CD4-positive, alpha-beta T cell (primary cell): ENCODE measurements around the gene UNC13D. TPM values are rescaled to one million over a fixed set of nuclear protein-coding genes. Genes with fewer than 3 reads are reported as not detected.

Experiments used
- ATAC-seq: fragments of 200-7000 bp; cut with Tn5 transposase; one replicate; pipeline ENCODE4 v1.10.0; 2022; ENCODE audit warnings: mild to moderate bottlenecking; ENCODE audit not compliant: poor library complexity
- CTCF ChIA-PET: fragments of 350-600 bp; sonication (Branson Sonifier 250); formaldehyde crosslinking; loops from one replicate; lab custom pipeline; 2021; ENCODE audit warnings: antibody characterized with exemption, inconsistent platforms; lab: Charles Lee
- POLR2A ChIA-PET: fragments of 350-600 bp; sonication (Branson Sonifier 250); formaldehyde crosslinking; loops from one replicate; lab custom pipeline; 2021; ENCODE audit warnings: antibody characterized with exemption, inconsistent platforms; lab: Charles Lee
- DNase-seq, 14 experiments: peaks; one replicate each; pipeline ENCODE4 v3.0.0-alpha.2; 2013 to 2020; ENCODE audit warnings: mixed read lengths in 2 of 14
- H3K27ac ChIP-seq, 2 donors: one replicate each; pipeline versions ENCODE4 v1.5.1 to v1.7.0; 2013; ENCODE audit warnings: low read length in 2 of 2, low read depth in 1 of 2, mild to moderate bottlenecking in 1 of 2
- H3K27me3 ChIP-seq, 2 experiments: 1 replicate in 1 of 2; 2 replicates in 1 of 2; pipeline versions ENCODE4 v1.6.1 to v1.7.0; 2013; ENCODE audit warnings: low read length in 2 of 2, control low read depth in 1 of 2, mild to moderate bottlenecking in 1 of 2, moderate library complexity in 1 of 2; ENCODE audit not compliant: insufficient read depth in 2 of 2, control insufficient read depth in 1 of 2
- H3K36me3 ChIP-seq: one replicate; pipeline ENCODE4 v1.6.1; 2013; ENCODE audit warnings: low read length, control low read depth; ENCODE audit not compliant: insufficient read depth
- H3K4me1 ChIP-seq: one replicate; pipeline ENCODE4 v1.6.1; 2013; ENCODE audit warnings: low read length, control low read depth; ENCODE audit not compliant: insufficient read depth
- H3K4me3 ChIP-seq: one replicate; pipeline ENCODE4 v1.5.1; 2013; ENCODE audit warnings: mild to moderate bottlenecking, low read length, moderate library complexity
- H3K9me3 ChIP-seq, 2 experiments: 1 replicate in 1 of 2; 2 replicates in 1 of 2; pipeline versions ENCODE4 v1.6.1 to v1.7.0; 2013; ENCODE audit warnings: low read length in 2 of 2, mild to moderate bottlenecking in 2 of 2, control low read depth in 1 of 2, moderate library complexity in 1 of 2; ENCODE audit not compliant: control insufficient read depth in 1 of 2, insufficient read depth in 1 of 2
- H3K27ac Mint-ChIP-seq: one replicate; pipeline ENCODE4 v1.8.0; 2020; ENCODE audit warnings: mixed read lengths
- H3K27me3 Mint-ChIP-seq: one replicate; pipeline ENCODE4 v1.8.0; 2021; ENCODE audit warnings: mixed read lengths
- H3K36me3 Mint-ChIP-seq: one replicate; pipeline ENCODE4 v1.8.0; 2021; ENCODE audit warnings: low read depth, mixed read lengths
- H3K4me1 Mint-ChIP-seq: one replicate; pipeline ENCODE4 v1.8.0; 2021; ENCODE audit warnings: low read depth, mixed read lengths
- H3K4me3 Mint-ChIP-seq: one replicate; pipeline ENCODE4 v1.8.0; 2020; ENCODE audit warnings: mild to moderate bottlenecking, mixed read lengths
- H3K9me3 Mint-ChIP-seq: one replicate; pipeline ENCODE4 v1.8.0; 2020; ENCODE audit warnings: mixed read lengths
- intact Hi-C, 2 experiments: fragments of 100-400 bp; cut with DNase I in 1 of 2; cut with micrococcal nuclease in 1 of 2; formaldehyde crosslinking; loops; one replicate each; pipeline versions ENCODE4 v1.15.1 to v1.9.0; 2023 to 2025; cut with DNase I, micrococcal nuclease
- total RNA-seq, 174 experiments: library from RNA in 2 of 174; stranded (reverse) in 2 of 174; gene quantifications; one replicate each; pipeline ENCODE4 v1.2.3 and lab custom pipeline; 2021 to 2026
- TF ChIP-seq, protein P1 (sequence below): fragments of 200-600 bp; IDR thresholded peaks from one replicate; pipeline ENCODE4 v1.8.0; 2022; ENCODE audit warnings: antibody characterized with exemption, mild to moderate bottlenecking

UNC13D gene
- total RNA-seq, 2 experiments from 2014 or later = 110 to 112 TPM

DNA sequence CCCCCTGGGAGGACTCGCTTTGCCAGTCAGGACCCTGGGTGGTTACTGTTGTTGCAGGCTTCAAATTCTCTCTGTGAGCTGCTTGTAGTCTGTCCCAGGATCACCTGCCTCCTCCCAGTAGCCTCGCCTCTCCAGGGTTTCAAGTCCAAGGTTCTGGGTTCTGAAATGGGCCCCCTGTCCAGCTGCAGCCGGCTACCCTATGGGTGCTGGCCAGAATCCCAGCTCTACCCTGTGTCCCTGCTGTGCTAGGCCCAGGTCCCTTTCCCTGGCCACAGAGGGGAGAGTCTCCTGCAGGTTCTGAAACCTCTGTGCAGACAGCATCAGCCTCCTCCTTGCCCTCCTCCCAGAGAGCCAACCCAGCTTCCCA, 21.4 kb downstream of the UNC13D start:
- Histone ChIP-seq H3K4me3 (no peak overlapping the region), H3K27ac (peak overlapping the region in 1 of 2 donors; percentile 41), H3K36me3 (peaks cover 69% of the 10 kb centered on the region), H3K9me3 (no peaks in the 10 kb centered on the region), H3K4me1 (peaks cover 36% of the 10 kb centered on the region), H3K27me3 (no peaks in the 10 kb centered on the region)
- ChIA-PET CTCF (interaction anchor here (0.9 to 1.8 kb wide), 2 partner anchors 40 to 69 kb away, joined by 3 to 4 read pairs; no protein-coding TSS in a partner anchor), POLR2A (interaction anchor here (0.6 to 4.2 kb wide), 8 partner anchors 8 to 46 kb away, joined by 3 to 25 read pairs (median 4); partner anchors contain the start of genes UNK and WBP2)
- H3K4me3 Mint-ChIP-seq = no peak overlapping the region
- no peak overlapping the region for H3K27ac Mint-ChIP-seq
- no peaks in the 10 kb centered on the region for H3K27me3 Mint-ChIP-seq
- TF ChIP-seq, protein P1, sequence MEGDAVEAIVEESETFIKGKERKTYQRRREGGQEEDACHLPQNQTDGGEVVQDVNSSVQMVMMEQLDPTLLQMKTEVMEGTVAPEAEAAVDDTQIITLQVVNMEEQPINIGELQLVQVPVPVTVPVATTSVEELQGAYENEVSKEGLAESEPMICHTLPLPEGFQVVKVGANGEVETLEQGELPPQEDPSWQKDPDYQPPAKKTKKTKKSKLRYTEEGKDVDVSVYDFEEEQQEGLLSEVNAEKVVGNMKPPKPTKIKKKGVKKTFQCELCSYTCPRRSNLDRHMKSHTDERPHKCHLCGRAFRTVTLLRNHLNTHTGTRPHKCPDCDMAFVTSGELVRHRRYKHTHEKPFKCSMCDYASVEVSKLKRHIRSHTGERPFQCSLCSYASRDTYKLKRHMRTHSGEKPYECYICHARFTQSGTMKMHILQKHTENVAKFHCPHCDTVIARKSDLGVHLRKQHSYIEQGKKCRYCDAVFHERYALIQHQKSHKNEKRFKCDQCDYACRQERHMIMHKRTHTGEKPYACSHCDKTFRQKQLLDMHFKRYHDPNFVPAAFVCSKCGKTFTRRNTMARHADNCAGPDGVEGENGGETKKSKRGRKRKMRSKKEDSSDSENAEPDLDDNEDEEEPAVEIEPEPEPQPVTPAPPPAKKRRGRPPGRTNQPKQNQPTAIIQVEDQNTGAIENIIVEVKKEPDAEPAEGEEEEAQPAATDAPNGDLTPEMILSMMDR = no peak
- no peaks in the 10 kb centered on the region for H3K9me3 Mint-ChIP-seq
- ATAC-seq (no peak), DNase-seq (no peak)
- peaks cover 21% of the 10 kb centered on the region for H3K4me1 Mint-ChIP-seq
- H3K36me3 Mint-ChIP-seq = peaks cover 45% of the 10 kb centered on the region
- intact Hi-C loops = no loop called here

DNA sequence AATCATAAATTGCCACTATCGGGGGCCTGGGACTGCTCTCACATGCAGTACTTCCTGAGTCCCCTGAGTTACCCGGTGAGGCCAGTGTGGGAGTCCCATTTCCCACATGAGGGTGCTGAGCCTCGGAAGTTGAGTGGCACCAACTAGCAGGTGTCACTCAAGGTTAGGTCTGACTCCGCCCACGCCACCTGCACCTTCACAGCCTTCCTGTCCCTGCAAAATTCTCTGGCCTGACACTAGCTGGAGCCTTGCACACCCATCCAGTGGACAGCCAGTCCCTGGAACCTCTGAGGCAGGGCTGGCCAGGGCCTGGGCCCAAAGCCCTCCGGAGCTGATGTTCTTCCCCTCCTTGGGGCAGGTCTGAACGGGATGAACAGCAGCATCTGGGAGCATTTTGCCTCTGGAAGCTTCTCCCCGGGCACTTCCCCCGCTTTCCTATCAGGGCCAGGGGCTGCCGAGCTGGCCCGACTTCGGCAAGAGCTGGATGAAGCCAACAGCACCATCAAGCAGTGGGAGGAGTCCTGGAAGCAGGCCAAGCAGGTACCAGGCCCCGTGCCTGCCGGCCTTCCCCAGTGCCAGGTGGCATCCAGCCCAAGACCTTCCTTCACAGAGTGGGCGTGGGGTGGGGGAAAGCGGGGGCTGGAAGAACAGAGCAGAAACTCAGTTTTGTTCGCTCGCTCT, 21.9 kb downstream of the UNC13D start:
- CTCF ChIA-PET = interaction anchor here (1.8 kb wide), 1 partner anchor 39 kb away, joined by 4 read pairs; no protein-coding TSS in a partner anchor
- DNase-seq (peak in 11 of 14 experiments; percentile 11 to 71 (median 45)), ATAC-seq (peak; percentile 94)
- POLR2A ChIA-PET = interaction anchor here (0.6 to 4.2 kb wide), 10 partner anchors 8 to 57 kb away, joined by 3 to 25 read pairs (median 4); partner anchors contain the start of genes GALK1, UNK and WBP2
- no peaks in the 10 kb centered on the region for H3K9me3 ChIP-seq
- H3K27me3 ChIP-seq = no peaks in the 10 kb centered on the region
- peaks cover 31% of the 10 kb centered on the region for H3K4me1 ChIP-seq
- Mint-ChIP-seq H3K36me3 (peaks cover 46% of the 10 kb centered on the region), H3K27ac (peak overlapping the region; percentile 84), H3K4me1 (peaks cover 17% of the 10 kb centered on the region), H3K9me3 (no peaks in the 10 kb centered on the region), H3K27me3 (no peaks in the 10 kb centered on the region), H3K4me3 (no peak overlapping the region)
- H3K4me3 ChIP-seq = no peak overlapping the region
- H3K36me3 ChIP-seq = peaks cover 72% of the 10 kb centered on the region
- intact Hi-C loops = no loop called here
- TF ChIP-seq, protein P1 = no peak
- H3K27ac ChIP-seq = peak overlapping the region; percentile 37 to 41

DNA sequence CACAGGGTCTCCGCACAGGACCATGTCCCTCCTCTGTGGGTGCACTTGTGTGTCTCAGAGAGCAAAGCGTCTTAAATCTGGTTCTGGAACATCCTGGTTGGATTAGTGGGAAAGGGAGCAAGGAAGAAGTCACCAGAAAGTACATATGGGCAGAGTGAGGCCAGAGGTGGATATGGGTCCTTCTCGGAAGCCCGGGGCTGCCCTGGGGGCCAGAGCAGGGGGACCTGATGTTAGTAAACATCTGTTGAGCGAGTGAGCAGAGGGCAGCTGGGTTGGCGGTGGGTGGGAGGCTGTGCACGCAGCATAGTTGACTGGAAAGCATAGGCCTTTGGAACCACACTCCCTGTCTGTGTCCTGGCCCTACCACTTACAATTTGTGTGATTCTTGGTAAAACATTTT, 22.7 kb downstream of the UNC13D start:
- Histone ChIP-seq H3K4me3 (no peak overlapping the region), H3K27me3 (no peaks in the 10 kb centered on the region), H3K9me3 (no peaks in the 10 kb centered on the region), H3K36me3 (peaks cover 72% of the 10 kb centered on the region), H3K27ac (peak overlapping the region in 1 of 2 donors; percentile 37), H3K4me1 (peaks cover 24% of the 10 kb centered on the region)
- DNase-seq (no peak), ATAC-seq (no peak)
- Mint-ChIP-seq H3K27ac (peak overlapping the region; percentile 84), H3K9me3 (no peaks in the 10 kb centered on the region), H3K36me3 (peaks cover 52% of the 10 kb centered on the region), H3K4me3 (no peak overlapping the region), H3K27me3 (no peaks in the 10 kb centered on the region), H3K4me1 (peaks cover 17% of the 10 kb centered on the region)
- CTCF ChIA-PET = interaction anchor here (1.8 kb wide), 1 partner anchor 38 kb away, joined by 4 read pairs; no protein-coding TSS in a partner anchor
- TF ChIP-seq, protein P1 = no peak
- POLR2A ChIA-PET = interaction anchor here (0.6 to 4.2 kb wide), 8 partner anchors 9 to 57 kb away, joined by 3 to 25 read pairs (median 6); partner anchors contain the start of genes GALK1, UNK and WBP2
- intact Hi-C loops = no loop called here
